ENCODE data around the gene LRRC49. TPM values are rescaled to one million over a fixed set of nuclear protein-coding genes. Genes with fewer than 3 reads are reported as not detected.

LRRC49 gene
- total RNA-seq, 1 experiment from 2014 or later = 7.4 TPM

GRCh38 chr15:71092056-71092600 lies 199.5 kb downstream of the LRRC49 start:
- intact Hi-C loops (cut with micrococcal nuclease) = no loop called here
- ChIA-PET CTCF (interaction anchor here (1.3 kb wide), 1 partner anchor 81 kb away, joined by 3 read pairs; no protein-coding TSS in a partner anchor), POLR2A (no interaction called here), RAD21 (ENCODE audit: low non-redundant PET in 1 of 2, low total read pairs in 2 of 2, uncharacterized antibody in 2 of 2, unreplicated experiment in 2 of 2) (no interaction called here)
- Histone ChIP-seq H3K27me3 (ENCODE audit: insufficient read depth, low read length) (no peaks in the 10 kb centered on the region), H3K9ac (ENCODE audit: low read length) (no peak overlapping the region), H3K9me3 (ENCODE audit: control insufficient read depth in 1 of 2, insufficient read depth in 1 of 2, low read depth in 1 of 2, low read length in 2 of 2) (no peaks in the 10 kb centered on the region), H3K4me1 (ENCODE audit: control insufficient read depth in 1 of 2, insufficient read depth in 2 of 2, low read length in 2 of 2) (peaks cover 17 to 27% of the 10 kb centered on the region in 2 experiments), H2AFZ (ENCODE audit: low read depth, low read length, poor library complexity, severe bottlenecking) (no peak overlapping the region), H3K9me2 (ENCODE audit: insufficient read depth) (no peaks in the 10 kb centered on the region), H3K4me2 (ENCODE audit: low read length) (no peak overlapping the region), H3K79me2 (ENCODE audit: insufficient read depth, low read length) (no peaks in the 10 kb centered on the region), H3K27ac (ENCODE audit: low read depth, low read length) (no peak overlapping the region), H4K20me1 (ENCODE audit: insufficient read depth) (no peaks in the 10 kb centered on the region), H3K4me3 (replicated peaks in 1 of 2; ENCODE audit: low read depth in 1 of 2, low read length in 2 of 2) (no peak overlapping the region), H3K36me3 (ENCODE audit: control insufficient read depth in 1 of 2, insufficient read depth in 2 of 2, low read length in 2 of 2) (no peaks in the 10 kb centered on the region)
- BruUV-seq (replicated peaks) = no TSS peak
- no peak for TF ChIP-seq RAD21 (IDR thresholded peaks at IDR 0.05; ENCODE audit: low read depth)
- DNase-seq (ENCODE audit: low read depth, low spot score) (no peak), ATAC-seq (no peak)

- peak overlapping the region; percentile 70 for H3K4me2 ChIP-seq (ENCODE audit: low read length)
- ATAC-seq (peak; percentile 99), DNase-seq (ENCODE audit: low read depth, low spot score) (peak; percentile 74)
- H3K36me3 ChIP-seq (ENCODE audit: control insufficient read depth in 1 of 2, insufficient read depth in 2 of 2, low read length in 2 of 2) = no peaks in the 10 kb centered on the region
- POLR2A ChIA-PET = no interaction called here
- intact Hi-C loops (cut with micrococcal nuclease) = no loop called here
- no peaks in the 10 kb centered on the region for H4K20me1 ChIP-seq (ENCODE audit: insufficient read depth)
- H3K9me3 ChIP-seq (ENCODE audit: control insufficient read depth in 1 of 2, insufficient read depth in 1 of 2, low read depth in 1 of 2, low read length in 2 of 2) = no peaks in the 10 kb centered on the region
- RAD21 ChIA-PET (ENCODE audit: low non-redundant PET in 1 of 2, low total read pairs in 2 of 2, uncharacterized antibody in 2 of 2, unreplicated experiment in 2 of 2) = no interaction called here
- CTCF ChIA-PET = interaction anchor here (1.3 kb wide), 1 partner anchor 82 kb away, joined by 3 read pairs; no protein-coding TSS in a partner anchor
- H3K9me2 ChIP-seq (ENCODE audit: insufficient read depth) = no peaks in the 10 kb centered on the region
- no TSS peak for BruUV-seq (replicated peaks)
- peak overlapping the region in 1 of 2 experiments; percentile 28; a peak in 3 of 4 replicates for H3K4me3 ChIP-seq (replicated peaks in 1 of 2; ENCODE audit: low read depth in 1 of 2, low read length in 2 of 2)
- H3K79me2 ChIP-seq (ENCODE audit: insufficient read depth, low read length) = no peaks in the 10 kb centered on the region
- peaks cover 17 to 27% of the 10 kb centered on the region in 2 experiments for H3K4me1 ChIP-seq (ENCODE audit: control insufficient read depth in 1 of 2, insufficient read depth in 2 of 2, low read length in 2 of 2)
- H3K9ac ChIP-seq (ENCODE audit: low read length) = peak overlapping the region; percentile 21; the same call in 1 of the 2 replicates
- peak overlapping the region; percentile 27; the same call in 1 of the 2 replicates for H3K27ac ChIP-seq (ENCODE audit: low read depth, low read length)
- H3K27me3 ChIP-seq (ENCODE audit: insufficient read depth, low read length) = no peaks in the 10 kb centered on the region
- H2AFZ ChIP-seq (ENCODE audit: low read depth, low read length, poor library complexity, severe bottlenecking) = peak overlapping the region; percentile 97
- TF ChIP-seq CBX3 (IDR thresholded peaks at IDR 0.05; ENCODE audit: low read depth) = peak; percentile 85; the same call in 1 of the 2 replicates
- TF ChIP-seq EGR1 (IDR thresholded peaks at IDR 0.05; ENCODE audit: low read depth) = no peak
- peak; percentile 64 for TF ChIP-seq SP1 (IDR thresholded peaks at IDR 0.05; ENCODE audit: low read depth)
- TF ChIP-seq RAD21 (IDR thresholded peaks at IDR 0.05; ENCODE audit: low read depth) = no peak
- TF ChIP-seq YY1 (IDR thresholded peaks at IDR 0.05; ENCODE audit: extremely low read depth, insufficient replicate concordance, low read depth, low read length) = no peak
- peak; percentile 43; the same call in 1 of the 2 replicates for TF ChIP-seq JUND (IDR thresholded peaks at IDR 0.05)
- TF ChIP-seq TCF7L2 (IDR thresholded peaks at IDR 0.05; ENCODE audit: borderline replicate concordance, extremely low read depth, insufficient read depth, insufficient read length) = no peak
- no peak for TF ChIP-seq REST (IDR thresholded peaks at IDR 0.05; ENCODE audit: low read depth)
- TF ChIP-seq EZH2 (IDR thresholded peaks at IDR 0.05) = no peak
- TF ChIP-seq MAX (IDR thresholded peaks at IDR 0.05) = peak; percentile 88
- no peak for TF ChIP-seq SRF (IDR thresholded peaks at IDR 0.05; ENCODE audit: low read depth)
- peak; percentile 40; the same call in 1 of the 2 replicates for TF ChIP-seq FOSL1 (IDR thresholded peaks at IDR 0.05; ENCODE audit: low read depth)
- TF ChIP-seq EZH2phosphoT487 (IDR thresholded peaks at IDR 0.05; ENCODE audit: borderline replicate concordance) = no peak
- peak; percentile 35; the same call in 1 of the 2 replicates for TF ChIP-seq POLR2AphosphoS5 (IDR thresholded peaks at IDR 0.05; ENCODE audit: low read depth, low read length)
- TF ChIP-seq SIN3A (IDR thresholded peaks at IDR 0.05; ENCODE audit: low read depth) = no peak
These were observed 200.7 kb downstream of the LRRC49 start for GRCh38 chr15:71093054-71094024.
